SK-N-SH (cell line): ENCODE results near the gene CTCF.

Experiments
- CHD2 ChIP-seq: fragments of 150-350 bp; IDR thresholded peaks from 2 replicates; pipeline ENCODE4 v1.6.1; 2018; ENCODE audit warnings: low read length; ENCODE audit not compliant: partially characterized antibody
- CTCF ChIP-seq: fragments of 200-600 bp; sonication (generic); IDR thresholded peaks from 2 replicates; pipeline ENCODE4 v1.6.1; 2017; ENCODE audit warnings: antibody characterized with exemption, mild to moderate bottlenecking, moderate library complexity
- ELF1 ChIP-seq: IDR thresholded peaks from 2 replicates; pipeline ENCODE4 v1.4.0; 2012
- EZH2phosphoT487 ChIP-seq: fragments of 200-600 bp; sonication (generic); IDR thresholded peaks from 2 replicates; pipeline ENCODE4 v1.6.1; 2017; ENCODE audit warnings: low read depth, mixed run types, mild to moderate bottlenecking, antibody characterized with exemption, moderate library complexity, borderline replicate concordance
- JUND ChIP-seq: IDR thresholded peaks from 2 replicates; pipeline ENCODE4 v1.4.0; 2012
- POLR2AphosphoS5 ChIP-seq: IDR thresholded peaks from 2 replicates; pipeline ENCODE4 v1.6.1; 2012; ENCODE audit warnings: low read depth, low read length
- RAD21 ChIP-seq: IDR thresholded peaks from 2 replicates; pipeline ENCODE4 v1.6.1; 2012; ENCODE audit warnings: mild to moderate bottlenecking, low read length
- REST ChIP-seq: IDR thresholded peaks from 2 replicates; pipeline ENCODE4 v1.6.1; 2012; ENCODE audit warnings: mild to moderate bottlenecking, low read depth, low read length, moderate library complexity
- USF2 ChIP-seq: fragments of 150-350 bp; IDR thresholded peaks from 2 replicates; pipeline ENCODE4 v1.6.1; 2017; ENCODE audit warnings: antibody characterized with exemption, low read length, low read depth, borderline replicate concordance
- TF ChIP-seq, protein P1 (sequence below): IDR thresholded peaks from 2 replicates; pipeline ENCODE4 v1.4.0; 2012; ENCODE audit warnings: low read depth
- TF ChIP-seq, protein P2 (sequence below): IDR thresholded peaks from 2 replicates; pipeline ENCODE4 v1.4.0; 2012; ENCODE audit warnings: low read depth, borderline replicate concordance
- TF ChIP-seq, protein P3 (sequence below): IDR thresholded peaks from 2 replicates; pipeline ENCODE4 v1.4.0; 2012; ENCODE audit warnings: low read depth, borderline replicate concordance

GRCh38 chr16:67579686-67580085, 17.4 kb downstream of the CTCF start:
- no peak for TF ChIP-seq CTCF
- no peak for TF ChIP-seq JUND
- TF ChIP-seq POLR2AphosphoS5, result no peak
- no peak for TF ChIP-seq RAD21
- TF ChIP-seq, protein P1, sequence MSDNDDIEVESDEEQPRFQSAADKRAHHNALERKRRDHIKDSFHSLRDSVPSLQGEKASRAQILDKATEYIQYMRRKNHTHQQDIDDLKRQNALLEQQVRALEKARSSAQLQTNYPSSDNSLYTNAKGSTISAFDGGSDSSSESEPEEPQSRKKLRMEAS, result no peak
- TF ChIP-seq EZH2phosphoT487, result no peak
- TF ChIP-seq, protein P2, sequence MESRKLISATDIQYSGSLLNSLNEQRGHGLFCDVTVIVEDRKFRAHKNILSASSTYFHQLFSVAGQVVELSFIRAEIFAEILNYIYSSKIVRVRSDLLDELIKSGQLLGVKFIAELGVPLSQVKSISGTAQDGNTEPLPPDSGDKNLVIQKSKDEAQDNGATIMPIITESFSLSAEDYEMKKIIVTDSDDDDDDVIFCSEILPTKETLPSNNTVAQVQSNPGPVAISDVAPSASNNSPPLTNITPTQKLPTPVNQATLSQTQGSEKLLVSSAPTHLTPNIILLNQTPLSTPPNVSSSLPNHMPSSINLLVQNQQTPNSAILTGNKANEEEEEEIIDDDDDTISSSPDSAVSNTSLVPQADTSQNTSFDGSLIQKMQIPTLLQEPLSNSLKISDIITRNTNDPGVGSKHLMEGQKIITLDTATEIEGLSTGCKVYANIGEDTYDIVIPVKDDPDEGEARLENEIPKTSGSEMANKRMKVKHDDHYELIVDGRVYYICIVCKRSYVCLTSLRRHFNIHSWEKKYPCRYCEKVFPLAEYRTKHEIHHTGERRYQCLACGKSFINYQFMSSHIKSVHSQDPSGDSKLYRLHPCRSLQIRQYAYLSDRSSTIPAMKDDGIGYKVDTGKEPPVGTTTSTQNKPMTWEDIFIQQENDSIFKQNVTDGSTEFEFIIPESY, result no peak
- TF ChIP-seq CHD2, result no peak
- TF ChIP-seq REST, result no peak
- TF ChIP-seq USF2, result no peak
- TF ChIP-seq, protein P3, sequence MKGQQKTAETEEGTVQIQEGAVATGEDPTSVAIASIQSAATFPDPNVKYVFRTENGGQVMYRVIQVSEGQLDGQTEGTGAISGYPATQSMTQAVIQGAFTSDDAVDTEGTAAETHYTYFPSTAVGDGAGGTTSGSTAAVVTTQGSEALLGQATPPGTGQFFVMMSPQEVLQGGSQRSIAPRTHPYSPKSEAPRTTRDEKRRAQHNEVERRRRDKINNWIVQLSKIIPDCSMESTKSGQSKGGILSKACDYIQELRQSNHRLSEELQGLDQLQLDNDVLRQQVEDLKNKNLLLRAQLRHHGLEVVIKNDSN, result no peak
- no peak for TF ChIP-seq ELF1
